ENCODE measurements around the gene GPR22. TPM values are rescaled to one million over a fixed set of nuclear protein-coding genes. Genes with fewer than 3 reads are reported as not detected.

GPR22 gene
- total RNA-seq, 1 experiment from 2014 or later = not detected

DNA sequence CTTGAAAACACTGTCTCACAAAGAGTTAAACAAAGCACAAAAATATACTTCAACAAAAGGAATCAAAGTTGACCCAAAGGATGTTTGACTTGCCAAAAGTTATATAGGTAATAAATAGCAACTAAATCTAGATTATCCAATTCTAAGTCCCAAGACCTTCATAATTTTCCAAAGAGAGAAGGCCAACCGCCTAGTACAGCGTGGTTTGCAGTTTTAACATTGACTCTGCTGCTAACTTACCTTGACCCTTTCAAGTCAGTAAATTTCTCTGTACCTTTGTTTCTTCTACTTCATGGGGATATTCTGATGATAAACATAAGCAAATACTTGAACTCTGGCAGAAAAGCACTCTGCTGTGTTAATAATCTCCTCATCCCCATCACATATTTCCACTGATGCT lies 1.9 kb upstream of the GPR22 start:
- no peak overlapping the region for H2BK12ac ChIP-seq (ENCODE audit: insufficient read length, low read depth, low read length)
- no peak overlapping the region for H2BK5ac ChIP-seq (ENCODE audit: insufficient read length, low read length)
- no peaks in the 10 kb centered on the region for H3K79me2 ChIP-seq (ENCODE audit: insufficient read depth, low read length)
- H4K20me1 ChIP-seq (ENCODE audit: control insufficient read depth, insufficient read depth, insufficient read length) = no peaks in the 10 kb centered on the region
- TF ChIP-seq, protein P1, sequence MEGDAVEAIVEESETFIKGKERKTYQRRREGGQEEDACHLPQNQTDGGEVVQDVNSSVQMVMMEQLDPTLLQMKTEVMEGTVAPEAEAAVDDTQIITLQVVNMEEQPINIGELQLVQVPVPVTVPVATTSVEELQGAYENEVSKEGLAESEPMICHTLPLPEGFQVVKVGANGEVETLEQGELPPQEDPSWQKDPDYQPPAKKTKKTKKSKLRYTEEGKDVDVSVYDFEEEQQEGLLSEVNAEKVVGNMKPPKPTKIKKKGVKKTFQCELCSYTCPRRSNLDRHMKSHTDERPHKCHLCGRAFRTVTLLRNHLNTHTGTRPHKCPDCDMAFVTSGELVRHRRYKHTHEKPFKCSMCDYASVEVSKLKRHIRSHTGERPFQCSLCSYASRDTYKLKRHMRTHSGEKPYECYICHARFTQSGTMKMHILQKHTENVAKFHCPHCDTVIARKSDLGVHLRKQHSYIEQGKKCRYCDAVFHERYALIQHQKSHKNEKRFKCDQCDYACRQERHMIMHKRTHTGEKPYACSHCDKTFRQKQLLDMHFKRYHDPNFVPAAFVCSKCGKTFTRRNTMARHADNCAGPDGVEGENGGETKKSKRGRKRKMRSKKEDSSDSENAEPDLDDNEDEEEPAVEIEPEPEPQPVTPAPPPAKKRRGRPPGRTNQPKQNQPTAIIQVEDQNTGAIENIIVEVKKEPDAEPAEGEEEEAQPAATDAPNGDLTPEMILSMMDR (conservative IDR thresholded peaks at IDR 0.05) = no peak
- no peak overlapping the region for H3K14ac ChIP-seq (ENCODE audit: insufficient read depth, low read length)
- no peak overlapping the region for H3K56ac ChIP-seq (ENCODE audit: insufficient read length, low read depth, low read length)
- no CpG with 5 or more reads among the region's 2 CpGs for WGBS (ENCODE audit: extremely low coverage, insufficient read length, low lambda C conversion rate)
- no peak overlapping the region for H2AFZ ChIP-seq (ENCODE audit: low read length)
- H2BK20ac ChIP-seq (ENCODE audit: low read depth, low read length, poor library complexity, severe bottlenecking) = no peak overlapping the region
- no peaks in the 10 kb centered on the region for H3K9me3 ChIP-seq (ENCODE audit: control insufficient read depth, low read depth, low read length)
- no peaks in the 10 kb centered on the region for H3K23me2 ChIP-seq (ENCODE audit: insufficient read length, low read depth, low read length, poor library complexity, severe bottlenecking)
- no peaks in the 10 kb centered on the region for H3K79me1 ChIP-seq (ENCODE audit: insufficient read depth, low read depth, low read length, poor library complexity, severe bottlenecking)
- H3T11ph ChIP-seq (ENCODE audit: low read length) = no peak overlapping the region
- no peak overlapping the region for H4K5ac ChIP-seq (ENCODE audit: insufficient read length, low read depth, low read length)
- Mint-ChIP-seq H3K4me3 (no peak overlapping the region), H3K4me1 (peaks cover 20 to 25% of the 10 kb centered on the region in 2 experiments), H3K27ac (no peak overlapping the region; a peak in 1 of 7 replicates), H3K9me3 (no peaks in the 10 kb centered on the region), H3K27me3 (ENCODE audit: low read depth) (no peaks in the 10 kb centered on the region), H3K36me3 (ENCODE audit: insufficient read depth in 1 of 3, low read depth in 3 of 3) (no peaks in the 10 kb centered on the region)
- no peaks in the 10 kb centered on the region for H3K4me1 ChIP-seq (ENCODE audit: insufficient read depth, low read length)
- no peak overlapping the region for H3K9ac ChIP-seq (ENCODE audit: extremely low read depth, insufficient read length, low read length)
- DNase-seq = no peak
- H4K8ac ChIP-seq (replicated peaks; ENCODE audit: insufficient read length, low read depth, low read length) = no peak overlapping the region
- H2BK120ac ChIP-seq (ENCODE audit: low read depth, low read length, poor library complexity, severe bottlenecking) = no peak overlapping the region
- H4K91ac ChIP-seq (ENCODE audit: insufficient read length, low read depth, low read length) = no peak overlapping the region
- H3K4ac ChIP-seq (ENCODE audit: low read depth, low read length) = no peak overlapping the region
- no peaks in the 10 kb centered on the region for H3K27me3 ChIP-seq (ENCODE audit: insufficient read depth, low read length)
- H3K18ac ChIP-seq (ENCODE audit: insufficient read length, low read depth, low read length) = no peak overlapping the region
- no peak overlapping the region for H3K4me2 ChIP-seq (ENCODE audit: insufficient read depth, insufficient read length, low read length)
- H3K23ac ChIP-seq (ENCODE audit: insufficient read length, low read depth, low read length) = no peak overlapping the region
- H2AK5ac ChIP-seq (ENCODE audit: insufficient read length, low read length) = no peak overlapping the region
- no peak overlapping the region for H3K27ac ChIP-seq (ENCODE audit: insufficient read length, low read depth, low read length)
- H2BK15ac ChIP-seq (ENCODE audit: low read depth, low read length) = no peak overlapping the region

All from H9 (cell line).